ENCODE measurements around the gene PLEKHG4B. TPM values are rescaled to one million over a fixed set of nuclear protein-coding genes. Genes with fewer than 3 reads are reported as not detected.

PLEKHG4B gene
- total and polyA plus RNA-seq, 2 of the 4 experiments (the other 2 are of a cell fraction) = 1.1 TPM

GRCh38 chr5:79821-80220 is 12.1 kb upstream of the PLEKHG4B start:
- TF ChIP-seq CHD1 (IDR thresholded peaks at IDR 0.05; ENCODE audit: low read depth, low read length) (no peak), NFE2L2 (IDR thresholded peaks at IDR 0.05; ENCODE audit: low read depth, low read length) (no peak), CTCF (conservative IDR thresholded peaks at IDR 0.05; ENCODE audit: low read depth, low read length) (no peak), RFX5 (IDR thresholded peaks at IDR 0.05; ENCODE audit: low read depth, low read length) (no peak), CEBPB (IDR thresholded peaks at IDR 0.05; ENCODE audit: low read depth, low read length) (no peak), RAD21 (IDR thresholded peaks at IDR 0.05; ENCODE audit: low read length) (no peak)
- H3K4me1 ChIP-seq (ENCODE audit: control insufficient read depth, insufficient read depth, low read length) = peaks cover 6% of the 10 kb centered on the region; the same call in 1 of the 2 replicates
- H3K9ac ChIP-seq (ENCODE audit: low read depth, low read length) = no peak overlapping the region
- H3K4me3 ChIP-seq (ENCODE audit: insufficient read depth, low read depth, low read length) = no peak overlapping the region
- WGBS, 2 experiments (ENCODE audit: extremely low coverage in 2 of 2, insufficient read length in 1 of 2) = no CpG with 5 or more reads among the region's 5 CpGs
- H4K20me1 ChIP-seq (ENCODE audit: insufficient read depth, low read length) = no peaks in the 10 kb centered on the region
- H3K27me3 ChIP-seq (ENCODE audit: control insufficient read depth, insufficient read depth, low read length) = peaks cover 53% of the 10 kb centered on the region
- no peak overlapping the region for H2BK20ac ChIP-seq (ENCODE audit: low read depth, low read length)
- H3K14ac ChIP-seq (replicated peaks; ENCODE audit: low read depth, low read length) = no peak overlapping the region
- no peak overlapping the region for H3K56ac ChIP-seq (ENCODE audit: extremely low read depth, insufficient read depth, low read length)
- H3K18ac ChIP-seq (ENCODE audit: low read depth, low read length) = no peak overlapping the region
- H3K4ac ChIP-seq (ENCODE audit: low read depth, low read length) = no peak overlapping the region
- in situ Hi-C loops (cut with MboI; ENCODE audit: low sequenced_read_pairs) = no loop called here
- no peak overlapping the region for H2BK5ac ChIP-seq (ENCODE audit: low read depth, low read length, poor library complexity, severe bottlenecking)
- intact Hi-C loops (cut with micrococcal nuclease) = no loop called here
- no peak overlapping the region for H4K91ac ChIP-seq (ENCODE audit: insufficient read depth, low read depth, low read length)
- dilution Hi-C loops (cut with HindIII; ENCODE audit: low sequenced_read_pairs, unreplicated experiment) = no loop called here
- CTCF ChIA-PET = no interaction called here
- H2BK15ac ChIP-seq (ENCODE audit: low read depth, low read length) = no peak overlapping the region
- H3K36me3 ChIP-seq (ENCODE audit: control insufficient read depth, insufficient read depth, low read length) = no peaks in the 10 kb centered on the region
- no peak overlapping the region for H2BK120ac ChIP-seq (ENCODE audit: low read depth, low read length)
- POLR2A ChIA-PET (ENCODE audit: unreplicated experiment) = no interaction called here
- H3K9me3 ChIP-seq (ENCODE audit: control insufficient read depth, insufficient read depth, low read length) = no peaks in the 10 kb centered on the region
- no peak overlapping the region for H2AFZ ChIP-seq (replicated peaks; ENCODE audit: low read length, poor library complexity)
- no peak overlapping the region for H2AK5ac ChIP-seq (ENCODE audit: low read depth, low read length)
- H4K8ac ChIP-seq (ENCODE audit: low read depth in 2 of 2, low read length in 2 of 2) = no peak overlapping the region
- H3K9me1 ChIP-seq (ENCODE audit: insufficient read depth, low read length) = no peaks in the 10 kb centered on the region; the same call in 1 of the 2 replicates
- H3K27ac ChIP-seq (ENCODE audit: insufficient read depth, low read length) = no peak overlapping the region
- H3K23ac ChIP-seq (ENCODE audit: low read depth, low read length) = no peak overlapping the region
- DNase-seq = no peak
- H4K5ac ChIP-seq (ENCODE audit: low read depth, low read length) = no peak overlapping the region
- H3K79me1 ChIP-seq (ENCODE audit: low read depth in 1 of 2, low read length in 2 of 2) = no peaks in the 10 kb centered on the region
- H3K4me2 ChIP-seq (ENCODE audit: low read depth, low read length) = no peak overlapping the region
- no peak for ATAC-seq (ENCODE audit: low read depth)
- H2AK9ac ChIP-seq (replicated peaks; ENCODE audit: low read depth, low read length, poor library complexity) = no peak overlapping the region
- no TSS peak for BruUV-seq (replicated peaks)

Measured in IMR-90 (cell line).